ENCODE results near the gene ANKH.
A peak's percentile ranks its signal among the peaks of the same experiment; 100 is the strongest.

The ANKH gene

GRCh38 chr5:14790911-14791310 is 80.7 kb downstream of the ANKH start:
- no peak for DNase-seq (ENCODE audit: low spot score)

- DNase-seq (ENCODE audit: low spot score): no peak
These were observed 81.4 kb downstream of the ANKH start for GRCh38 chr5:14790220-14790619.

GRCh38 chr5:14787801-14788579 is 83.6 kb downstream of the ANKH start:
- no peak for DNase-seq (ENCODE audit: low spot score)

GRCh38 chr5:14783691-14784090 is 87.9 kb downstream of the ANKH start:
- DNase-seq (ENCODE audit: low spot score): no peak

GRCh38 chr5:14782591-14782990 is 89.0 kb downstream of the ANKH start:
- no peak for DNase-seq (ENCODE audit: low spot score)

- DNase-seq (ENCODE audit: low spot score): no peak
These were observed 90.5 kb downstream of the ANKH start for GRCh38 chr5:14781106-14781505.

- no peak for DNase-seq (ENCODE audit: low spot score)
These were observed 91.6 kb downstream of the ANKH start for GRCh38 chr5:14779975-14780374.

GRCh38 chr5:14778792-14779070 is 92.8 kb downstream of the ANKH start:
- DNase-seq (ENCODE audit: low spot score): no peak

GRCh38 chr5:14777932-14778791 is 93.4 kb downstream of the ANKH start:
- DNase-seq (ENCODE audit: low spot score): no peak

- no peak for DNase-seq (ENCODE audit: low spot score)
These were observed 94.4 kb downstream of the ANKH start for GRCh38 chr5:14777187-14777586.

GRCh38 chr5:14776602-14777001 is 95.0 kb downstream of the ANKH start:
- DNase-seq (ENCODE audit: low spot score): no peak

- DNase-seq (ENCODE audit: low spot score): peak; percentile 61
These were observed 95.7 kb downstream of the ANKH start for GRCh38 chr5:14775857-14776256.

GRCh38 chr5:14773588-14773987 is 98.0 kb downstream of the ANKH start:
- no peak for DNase-seq (ENCODE audit: low spot score)

- no peak for DNase-seq (ENCODE audit: low spot score)
These were observed 99.6 kb downstream of the ANKH start for GRCh38 chr5:14771972-14772371.

GRCh38 chr5:14771189-14771588 is 100.4 kb downstream of the ANKH start:
- DNase-seq (ENCODE audit: low spot score): no peak

- no peak for DNase-seq (ENCODE audit: low spot score)
These were observed 102.8 kb downstream of the ANKH start for GRCh38 chr5:14768508-14769365.

GRCh38 chr5:14767735-14768507 is 103.7 kb downstream of the ANKH start:
- no peak for DNase-seq (ENCODE audit: low spot score)

GRCh38 chr5:14767053-14767452 is 104.5 kb downstream of the ANKH start:
- no peak for DNase-seq (ENCODE audit: low spot score)

- no peak for DNase-seq (ENCODE audit: low spot score)
These were observed 105.0 kb downstream of the ANKH start for GRCh38 chr5:14766584-14766983.

GRCh38 chr5:14765587-14765986 is 106.0 kb downstream of the ANKH start:
- DNase-seq (ENCODE audit: low spot score): no peak

GRCh38 chr5:14762549-14763216 is 108.9 kb downstream of the ANKH start:
- DNase-seq (ENCODE audit: low spot score): no peak
